Activated T-helper 1 cell treated with anti-CD3 and anti-CD28 coated beads, Interleukin-2, amount 50 U/mL, for 16 hours (primary cell): ENCODE results near the gene ALAS1.
"Not testable (repeated sequence)": the region's sequence is repeated elsewhere in the genome, so short reads cannot be mapped to it uniquely, and the experiment has no call there.

ENCODE experiments used
- DNase-seq, 2 donors: peaks; one replicate each; pipeline ENCODE4 v3.0.0-alpha.2; 2020; ENCODE audit warnings: low read depth in 1 of 2, low spot score in 1 of 2

The ALAS1 gene

DNA sequence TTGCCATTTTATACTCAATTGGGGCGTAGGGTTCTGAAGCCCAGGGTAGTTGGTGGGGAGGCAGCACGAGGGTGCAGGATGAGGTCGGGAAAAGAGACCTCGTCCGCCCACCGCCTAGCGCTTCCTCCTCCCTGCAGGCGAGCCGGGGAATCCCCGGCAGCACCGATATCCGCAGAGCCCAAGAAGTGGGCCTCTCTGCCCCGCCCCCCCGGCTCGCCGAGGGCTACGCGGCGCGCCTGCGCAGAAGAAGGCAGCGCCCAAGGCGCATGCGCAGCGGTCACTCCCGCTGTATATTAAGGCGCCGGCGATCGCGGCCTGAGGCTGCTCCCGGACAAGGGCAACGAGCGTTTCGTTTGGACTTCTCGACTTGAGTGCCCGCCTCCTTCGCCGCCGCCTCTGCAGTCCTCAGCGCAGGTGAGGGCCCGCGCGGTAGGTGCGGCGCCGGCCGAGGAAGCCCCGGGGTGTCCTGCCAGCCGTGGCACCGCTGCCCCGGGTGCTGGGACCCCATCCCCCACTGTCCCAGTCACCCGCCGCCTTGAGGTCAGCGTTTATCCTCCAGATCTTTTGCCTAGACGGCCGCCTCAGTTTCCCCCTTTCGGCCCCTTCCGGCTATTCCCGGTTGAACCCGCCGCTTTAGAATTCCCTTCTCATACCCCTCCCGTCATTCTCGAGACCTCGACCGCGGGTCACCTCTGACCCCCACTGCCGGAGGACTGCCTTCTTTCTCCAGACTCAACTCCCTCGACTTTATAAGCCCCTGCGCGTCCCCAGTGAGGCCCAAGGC lies at the start of gene ALAS1:
Gene ALAS1, plus strand, starts transcription at position 319 of the 784 bp plus-strand sequence. CDS start 1,082 bp downstream, outside the sequence.
- DNase-seq, result peak; percentile 87 to 92

GRCh38 chr3:52149021-52149420 lies 48.9 kb upstream of the ALAS1 start:
- DNase-seq, result no peak

GRCh38 chr3:52149726-52150125 lies 48.2 kb upstream of the ALAS1 start:
- no peak for DNase-seq

DNA sequence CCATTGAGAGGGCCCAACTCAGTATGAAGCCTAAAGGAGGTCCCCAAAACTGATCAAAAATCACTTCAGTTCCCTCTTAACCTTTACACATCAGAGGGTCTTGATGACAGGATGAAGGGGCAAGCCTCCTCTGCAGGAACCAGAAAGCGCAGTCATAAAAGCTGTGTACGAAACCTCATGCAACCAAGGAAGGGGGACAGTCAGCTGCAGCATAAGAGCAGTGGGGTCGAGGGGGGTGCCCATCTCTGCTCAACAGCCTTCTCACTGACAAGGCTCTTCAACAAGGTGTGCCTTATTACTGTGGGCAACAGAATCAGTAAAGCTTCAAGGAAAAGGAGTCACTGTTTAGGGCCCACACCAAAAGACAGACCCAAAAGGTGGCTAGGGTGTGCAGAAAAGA lies 47.6 kb upstream of the ALAS1 start:
- DNase-seq, result no peak

DNA sequence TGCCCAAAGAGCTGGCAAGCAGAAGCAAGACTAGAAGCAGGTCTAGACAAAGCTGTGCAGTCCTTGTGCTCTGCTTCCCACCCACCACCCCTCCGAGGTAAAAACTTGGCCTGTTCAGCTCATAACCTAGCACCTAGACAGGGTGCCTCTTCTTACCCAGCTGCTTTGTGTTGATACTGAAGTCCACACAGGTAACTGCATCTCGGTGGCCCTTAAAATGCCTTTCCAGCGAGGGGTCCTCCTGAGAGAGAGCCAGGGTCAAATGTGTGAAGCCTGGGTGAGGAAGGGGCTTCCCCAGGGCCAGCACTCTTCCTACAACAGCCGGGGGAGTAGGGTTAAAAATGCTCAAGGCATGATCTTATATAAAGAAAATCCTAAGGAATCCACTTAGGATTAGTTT lies 47.1 kb upstream of the ALAS1 start:
- no peak for DNase-seq

DNA sequence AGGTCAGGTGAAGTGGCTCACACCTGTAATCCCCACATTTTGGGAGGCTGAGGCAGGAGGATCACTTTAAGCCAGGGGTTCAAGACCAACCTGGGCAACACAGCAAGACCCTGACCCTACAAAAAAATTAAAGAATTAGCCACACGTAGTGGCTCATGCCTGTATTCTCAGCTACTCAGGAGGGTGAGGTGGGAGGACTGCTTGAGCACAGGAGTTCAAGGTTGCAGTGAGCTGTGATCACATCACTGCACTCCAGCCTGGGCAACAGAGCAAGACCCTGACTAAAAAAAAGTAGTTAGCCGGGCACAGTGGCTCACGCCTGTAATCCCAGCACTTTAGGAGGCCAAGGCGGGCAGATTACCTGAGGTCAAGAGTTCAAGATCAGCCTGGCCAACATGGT lies 46.0 kb upstream of the ALAS1 start:
- DNase-seq, result not testable (repeated sequence)

- no peak for DNase-seq
Observed at GRCh38 chr3:52153389-52154096, 44.4 kb upstream of the ALAS1 start.

DNA sequence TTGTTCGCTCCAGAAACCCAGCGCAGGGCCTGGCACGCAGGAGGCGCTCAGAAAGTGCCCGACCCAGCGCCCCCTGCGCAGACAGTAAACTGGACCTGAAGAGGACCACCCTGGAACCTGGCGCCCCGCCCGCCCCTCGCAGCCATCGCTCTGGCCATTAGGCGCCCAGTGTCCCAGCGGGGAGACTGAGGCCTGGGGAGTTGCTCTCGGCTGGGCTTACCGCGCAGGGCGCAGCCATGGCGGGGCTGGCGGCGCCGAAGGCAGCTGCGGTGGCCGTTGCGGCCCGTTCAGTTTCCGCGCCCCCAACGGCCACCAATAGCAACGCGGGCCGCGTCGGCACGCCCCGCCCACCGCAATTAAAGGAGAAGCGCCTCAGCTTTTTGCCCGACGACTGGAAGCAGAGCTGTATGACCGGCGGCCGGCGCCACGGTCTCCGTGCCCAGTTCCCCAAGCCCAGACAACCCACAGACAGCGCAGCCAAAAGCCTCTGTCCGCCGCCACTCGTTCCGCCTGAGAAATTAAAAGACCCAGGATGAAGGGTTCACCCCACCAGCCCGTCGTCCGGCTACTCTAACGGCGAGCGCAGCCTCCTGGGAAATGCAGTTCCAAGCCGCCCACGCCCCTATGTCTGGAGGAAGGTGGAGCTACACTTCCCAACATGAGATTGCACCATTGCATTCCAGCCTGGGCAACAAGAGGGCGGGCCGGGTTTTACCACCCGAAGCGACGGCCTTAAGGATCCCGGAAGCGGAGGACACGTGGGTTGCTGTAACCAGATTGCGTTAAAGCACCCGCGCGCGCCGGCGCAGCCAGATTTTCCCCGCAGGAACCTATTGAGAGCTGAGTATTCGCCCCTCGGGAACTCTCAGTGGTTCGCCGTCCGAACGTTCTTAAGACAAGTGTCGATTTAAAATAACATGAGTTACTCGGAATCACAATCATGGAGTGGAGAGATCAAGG lies 43.5 kb upstream of the ALAS1 start, which contains the start of gene POC1A:
Gene POC1A, minus strand, starts transcription at position 289 of the 960 bp plus-strand sequence. Its CDS starts 51 bp downstream, at position 238.
- peak; percentile 63 to 77 for DNase-seq

- DNase-seq, result no peak
Observed at GRCh38 chr3:52155912-52156311, 42.0 kb upstream of the ALAS1 start.

DNA sequence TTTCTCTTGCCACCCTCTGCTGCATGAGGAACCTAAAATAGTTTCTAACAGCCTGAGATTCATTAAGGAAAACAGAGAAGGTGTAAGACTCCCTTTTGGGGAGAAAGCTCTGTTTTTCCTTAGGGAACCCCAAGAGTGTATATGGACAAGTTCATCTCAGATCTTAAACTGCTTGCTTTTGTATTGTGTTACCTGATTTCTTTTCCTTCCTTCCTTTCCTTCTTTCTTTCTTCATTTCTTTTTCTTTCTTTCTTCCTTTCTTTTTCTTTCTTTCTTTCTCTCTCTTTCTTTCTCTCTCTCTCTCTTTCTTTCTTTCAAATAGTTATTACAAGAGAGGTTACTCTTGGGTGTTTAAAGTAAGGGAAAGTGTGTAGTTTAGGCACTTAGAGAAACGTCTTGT lies 38.5 kb upstream of the ALAS1 start:
- DNase-seq, result no peak

GRCh38 chr3:52162250-52162872 lies 35.6 kb upstream of the ALAS1 start:
- DNase-seq, result no peak

DNA sequence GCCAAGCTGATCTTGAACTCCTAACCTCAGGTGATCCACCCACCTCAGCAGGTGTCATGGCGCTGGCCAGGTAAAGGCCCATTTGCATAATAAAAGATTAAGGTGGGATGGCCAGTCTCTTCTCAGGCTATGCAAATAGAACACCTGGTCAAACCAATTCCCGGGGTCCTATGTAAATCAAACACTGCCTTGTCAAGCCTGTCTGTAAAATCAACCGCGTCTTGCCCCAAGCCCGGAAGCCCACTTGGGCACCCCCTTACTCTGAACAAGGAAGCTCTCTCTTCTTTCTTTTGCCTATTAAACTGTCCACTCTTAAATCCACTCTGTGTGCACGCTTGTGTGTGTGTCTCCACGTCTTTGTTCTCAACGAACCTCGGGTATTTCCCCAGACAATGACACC lies 30.7 kb upstream of the ALAS1 start:
- no peak for DNase-seq

DNA sequence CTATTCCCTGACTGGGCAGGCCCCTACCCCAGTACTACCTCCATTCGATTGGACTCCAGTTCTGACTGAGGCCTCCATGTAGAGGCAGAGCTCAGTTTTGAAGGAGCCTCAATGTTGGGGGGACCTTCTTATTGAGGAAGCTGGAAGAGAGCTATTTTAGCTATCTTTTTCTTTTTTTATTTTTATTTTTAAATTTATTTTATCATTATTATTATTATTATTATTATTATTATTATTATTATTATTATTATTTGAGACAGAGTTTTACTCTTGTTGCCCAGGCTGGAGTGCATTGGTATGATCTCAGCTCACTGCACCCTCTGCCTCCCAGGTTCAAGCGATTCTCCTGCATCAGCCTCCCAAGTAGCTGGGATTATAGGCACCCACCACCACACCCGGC lies 27.7 kb upstream of the ALAS1 start:
- not testable (repeated sequence) for DNase-seq

- no peak for DNase-seq
Observed at GRCh38 chr3:52171514-52172261, 26.3 kb upstream of the ALAS1 start.

DNA sequence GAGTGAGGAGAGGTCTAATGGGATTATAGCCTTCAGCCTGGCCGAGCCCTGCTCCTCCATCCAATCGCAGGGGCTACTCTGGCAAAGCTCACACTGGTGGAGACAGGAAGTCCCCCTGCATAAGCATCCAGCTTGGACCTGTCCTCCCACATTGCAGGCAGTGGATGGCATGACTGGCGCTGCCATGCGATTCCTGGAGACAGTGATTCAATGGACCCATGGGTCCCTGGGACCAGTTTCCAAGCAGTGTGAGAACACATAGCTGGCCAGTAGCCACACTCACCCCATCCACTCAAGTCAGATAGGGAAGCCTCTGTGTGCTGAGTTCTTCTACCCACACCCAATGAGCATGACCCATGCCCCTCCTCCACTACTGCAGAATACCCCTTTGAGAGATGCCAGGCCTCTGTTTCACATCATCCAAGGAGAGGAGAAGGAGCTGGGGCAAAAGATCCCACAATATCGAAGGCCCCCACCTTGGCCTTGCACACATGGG lies 25.6 kb upstream of the ALAS1 start:
- no peak for DNase-seq

DNA sequence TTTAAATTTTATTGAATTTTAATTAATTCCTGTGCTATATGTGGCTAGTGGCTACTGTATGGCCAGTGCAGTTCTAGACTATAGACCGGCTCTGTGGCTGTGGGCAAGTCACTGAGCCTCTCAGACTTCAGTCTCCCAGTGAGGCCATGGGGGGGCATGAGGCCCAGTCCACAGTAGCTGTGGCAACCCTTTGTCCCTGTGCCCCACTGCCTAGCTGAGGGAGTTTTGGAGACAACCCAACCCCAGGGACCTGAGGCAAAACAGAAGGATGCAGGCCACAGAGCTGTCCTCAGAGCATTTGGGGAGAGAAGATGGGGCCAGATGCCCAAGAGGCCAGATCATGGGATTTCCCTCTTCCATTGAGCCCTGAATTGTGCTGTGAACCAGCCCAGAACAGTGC lies 24.9 kb upstream of the ALAS1 start:
- no peak for DNase-seq

DNA sequence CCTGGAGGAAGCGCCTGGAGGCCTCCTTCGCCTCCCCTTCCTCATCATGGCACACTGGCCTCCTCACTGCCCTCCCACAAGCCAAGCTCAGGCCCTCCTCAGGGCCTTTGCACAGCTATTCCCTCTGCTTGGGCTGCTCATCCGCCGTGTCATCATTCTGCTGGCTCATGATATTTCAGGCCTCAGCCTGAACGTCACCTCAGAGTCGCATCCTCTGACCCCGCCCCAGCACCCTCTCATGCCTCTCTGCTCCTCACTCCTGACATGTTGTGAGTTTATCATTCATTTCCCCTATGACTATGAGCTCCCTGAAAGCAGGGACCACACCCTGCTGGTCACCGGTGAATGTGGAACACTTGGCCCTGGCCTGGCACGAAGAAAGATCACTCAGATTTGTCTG lies 23.1 kb upstream of the ALAS1 start:
- DNase-seq, result no peak

DNA sequence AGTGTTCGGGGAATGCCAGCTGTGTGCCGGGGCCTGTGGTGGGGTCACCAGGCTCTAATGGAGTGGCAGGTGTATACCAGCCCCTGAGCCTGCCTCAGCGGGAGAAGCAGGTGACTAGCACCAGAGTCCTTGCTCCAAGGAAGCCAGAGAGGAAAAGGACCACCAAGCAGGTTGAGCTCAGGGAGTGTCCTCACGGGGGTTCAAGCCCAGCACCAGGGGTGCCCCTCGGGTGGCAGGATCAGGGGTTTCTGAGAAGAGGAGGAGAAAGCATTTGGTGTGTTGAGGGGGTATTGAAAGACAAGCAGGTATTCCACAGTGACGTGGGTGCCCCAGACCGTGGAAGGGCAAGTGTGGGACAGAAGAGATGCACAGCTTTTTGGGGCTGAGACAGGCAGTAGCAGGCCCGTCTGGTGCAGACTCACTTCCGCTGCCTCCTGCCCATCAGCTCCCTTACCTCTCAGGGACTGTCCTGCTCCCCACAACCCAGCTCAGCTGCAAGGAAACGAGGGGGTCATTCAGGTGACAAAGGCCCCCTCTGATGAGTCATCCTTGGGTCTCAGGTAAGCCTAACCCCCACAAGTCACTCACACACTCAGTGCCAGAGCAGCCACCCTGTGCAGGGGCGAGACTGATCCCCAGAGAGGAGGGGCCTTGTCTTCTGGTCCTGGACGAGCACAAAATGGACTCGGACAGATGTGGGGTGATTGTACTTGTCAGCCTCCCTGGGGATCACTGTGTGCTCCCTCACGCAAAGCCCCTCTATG lies 22.4 kb upstream of the ALAS1 start:
- DNase-seq, result no peak

DNA sequence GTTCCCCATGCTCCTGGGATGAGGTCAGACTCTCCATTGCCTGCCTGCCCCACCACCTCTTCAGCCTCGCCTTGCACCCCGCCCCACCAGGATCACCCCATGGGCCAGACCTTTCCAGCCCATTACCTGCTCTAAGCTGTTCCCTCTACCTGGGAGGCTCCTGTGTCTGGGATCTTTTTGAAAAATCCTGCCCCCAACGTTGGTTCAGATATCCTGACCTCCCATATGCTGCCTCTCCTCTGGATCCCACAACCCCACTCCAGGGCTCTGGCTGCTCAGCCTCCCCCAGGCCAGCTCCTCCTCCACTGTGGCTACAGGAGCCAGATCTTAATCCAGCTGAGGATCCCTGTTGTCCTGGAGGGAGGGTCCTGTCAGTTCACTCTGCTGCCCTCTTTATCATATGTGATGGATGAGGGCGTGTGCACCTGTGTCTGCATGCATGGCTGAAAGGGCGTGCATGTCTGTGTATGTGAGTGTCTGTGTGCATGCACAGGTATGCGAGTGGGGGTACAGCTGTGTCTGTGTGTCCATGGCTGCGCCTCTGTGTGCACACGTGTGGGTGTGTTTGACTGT lies 21.7 kb upstream of the ALAS1 start:
- DNase-seq, result no peak
